Smooth muscle cell (in vitro differentiated cells): ENCODE results near the gene RHOC. TPM values are rescaled to one million over a fixed set of nuclear protein-coding genes. Genes with fewer than 3 reads are reported as not detected.
A peak's percentile ranks its signal among the peaks of the same experiment; 100 is the strongest.

Experiments
- DNase-seq: peaks from one replicate; lab custom pipeline; 2025; ENCODE audit not compliant: unreplicated experiment; lab: John Stamatoyannopoulos, UW
- H2AFZ ChIP-seq: fragments of 200-600 bp; sonication (generic); 2 replicates; pipeline ENCODE4 v1.6.0; 2016; ENCODE audit warnings: antibody characterized with exemption, low read depth, mild to moderate bottlenecking
- H3F3A ChIP-seq: fragments of 200-600 bp; sonication (generic); 2 replicates; pipeline ENCODE4 v1.6.0; 2017; ENCODE audit warnings: antibody characterized with exemption, low read depth
- H3K27ac ChIP-seq: fragments of 200-600 bp; sonication (generic); 2 replicates; pipeline ENCODE4 v1.5.1; 2016; ENCODE audit warnings: low read depth, mild to moderate bottlenecking
- H3K27me3 ChIP-seq: fragments of 200-600 bp; sonication (generic); 2 replicates; pipeline ENCODE4 v1.6.1; 2016; ENCODE audit warnings: low read depth, mild to moderate bottlenecking
- H3K36me3 ChIP-seq: fragments of 200-600 bp; sonication (generic); 2 replicates; pipeline ENCODE4 v1.5.1; 2016; ENCODE audit warnings: low read depth
- H3K4me1 ChIP-seq: fragments of 200-600 bp; sonication (generic); 2 replicates; pipeline ENCODE4 v1.5.1; 2016; ENCODE audit warnings: low read depth
- H3K4me2 ChIP-seq: fragments of 200-600 bp; sonication (generic); 2 replicates; pipeline ENCODE4 v1.6.0; 2016; ENCODE audit warnings: mild to moderate bottlenecking
- H3K4me3 ChIP-seq: fragments of 200-600 bp; sonication (generic); 2 replicates; pipeline ENCODE4 v1.5.1; 2016; ENCODE audit warnings: mild to moderate bottlenecking
- H3K79me2 ChIP-seq: fragments of 200-600 bp; sonication (generic); 2 replicates; pipeline ENCODE4 v1.6.0; 2016; ENCODE audit warnings: low read depth, mild to moderate bottlenecking
- H3K9ac ChIP-seq: fragments of 200-600 bp; sonication (generic); 2 replicates; pipeline ENCODE4 v1.6.0; 2016; ENCODE audit warnings: low read depth
- H3K9me3 ChIP-seq: fragments of 200-600 bp; sonication (generic); replicated peaks from 2 replicates; pipeline ENCODE4 v1.5.1; 2016; ENCODE audit warnings: low read depth
- H4K20me1 ChIP-seq: fragments of 200-600 bp; sonication (generic); 2 replicates; pipeline ENCODE4 v1.6.0; 2016; ENCODE audit warnings: low read depth
- CTCF ChIP-seq: fragments of 200-600 bp; sonication (generic); IDR thresholded peaks from 2 replicates; pipeline ENCODE4 v1.5.1; 2017; ENCODE audit warnings: borderline replicate concordance, mild to moderate bottlenecking, antibody characterized with exemption; ENCODE audit not compliant: insufficient read depth, poor library complexity, severe bottlenecking
- WGBS: methylation state at CpG from one replicate; pipeline ENCODE4 v1.1.7; 2016; ENCODE audit warnings: low lambda C conversion rate; 5-methylcytosine and 5-hydroxymethylcytosine counted together
- polyA plus RNA-seq: library from polyadenylated mRNA; unstranded; fragments of >200 nt; fragmentation: Nextera tagmentation; extraction: Ambion mirVana; gene quantifications from 2 replicates; pipeline ENCODE4 v1.2.1, GENCODE V29; 2016
- total RNA-seq: library from RNA; depleted of rRNA; stranded (reverse); fragments of >200 nt; gene quantifications from 2 replicates; pipeline ENCODE4 v1.2.3, GENCODE V29; 2014

RHOC gene
- total and polyA plus RNA-seq, 2 experiments from 2014 or later, result 303 to 518 TPM

DNA sequence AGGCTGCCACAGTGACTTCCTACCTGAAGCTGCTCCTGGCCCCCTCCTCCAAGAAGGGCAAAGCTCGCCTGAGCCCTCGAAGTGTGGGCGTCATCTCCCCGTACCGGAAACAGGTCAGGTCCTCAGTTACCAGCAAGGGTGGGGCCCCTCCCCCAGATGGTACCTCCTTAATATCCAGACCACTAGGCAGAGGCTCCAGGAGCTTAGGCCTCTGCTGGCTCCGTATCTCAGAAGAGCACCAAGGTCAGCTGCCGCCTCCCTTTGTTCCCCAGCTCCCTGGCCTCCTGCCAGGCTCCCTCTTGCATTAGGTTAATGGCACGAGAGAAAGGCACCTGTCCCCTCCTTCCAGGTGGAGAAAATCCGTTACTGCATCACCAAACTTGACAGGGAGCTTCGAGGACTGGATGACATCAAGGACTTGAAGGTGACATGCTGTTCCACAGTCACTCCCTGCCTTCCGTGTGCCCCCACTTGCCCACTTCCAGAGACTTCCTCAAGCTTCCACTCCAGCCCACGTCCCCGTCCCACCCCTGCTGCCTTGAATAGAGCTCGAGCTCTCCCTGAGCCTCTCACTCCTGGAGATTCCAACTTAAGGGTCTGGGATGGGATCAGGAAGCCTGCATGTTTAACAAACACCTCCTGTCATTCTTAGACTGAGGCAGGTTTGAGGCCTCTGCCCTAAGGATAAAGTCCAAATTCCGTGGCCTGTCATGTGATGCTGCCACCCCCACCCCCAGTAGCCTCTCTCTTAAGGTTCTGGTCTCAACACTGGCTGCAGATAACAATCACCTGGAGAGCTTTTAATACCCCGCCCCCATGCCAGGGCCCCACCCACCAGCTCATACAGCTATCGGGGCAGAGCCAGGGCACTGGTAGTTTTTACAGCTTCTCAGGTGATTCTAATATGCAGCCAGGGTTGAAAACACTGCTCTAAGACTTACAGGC lies 8.3 kb downstream of the RHOC start:
- H3K9me3 ChIP-seq, result no peaks in the 10 kb centered on the region
- no peaks in the 10 kb centered on the region for H3K27me3 ChIP-seq
- WGBS, result 79% methylated on average over 17 of the region's 17 CpGs
- no peaks in the 10 kb centered on the region for H3K36me3 ChIP-seq
- H3F3A ChIP-seq, result peaks cover 26% of the 10 kb centered on the region
- peaks cover 10% of the 10 kb centered on the region for H3K79me2 ChIP-seq
- peaks cover under 1% of the 10 kb centered on the region for H4K20me1 ChIP-seq
- H2AFZ ChIP-seq, result no peak overlapping the region
- H3K4me1 ChIP-seq, result peaks cover 15% of the 10 kb centered on the region
- H3K4me3 ChIP-seq, result no peak overlapping the region
- TF ChIP-seq CTCF, result no peak
- H3K4me2 ChIP-seq, result no peak overlapping the region
- no peak overlapping the region for H3K9ac ChIP-seq
- no peak for DNase-seq
- H3K27ac ChIP-seq, result peak overlapping the region; percentile 97

- no peak overlapping the region for H3K9ac ChIP-seq
- no peak overlapping the region for H3K4me2 ChIP-seq
- no peaks in the 10 kb centered on the region for H4K20me1 ChIP-seq
- H2AFZ ChIP-seq, result no peak overlapping the region
- no peak overlapping the region for H3K4me3 ChIP-seq
- peaks cover 1% of the 10 kb centered on the region for H3K79me2 ChIP-seq
- peaks cover 15% of the 10 kb centered on the region for H3K4me1 ChIP-seq
- 93% methylated on average over 9 of the region's 9 CpGs for WGBS
- no peak for TF ChIP-seq CTCF
- H3K36me3 ChIP-seq, result no peaks in the 10 kb centered on the region
- H3K27me3 ChIP-seq, result no peaks in the 10 kb centered on the region
- H3K27ac ChIP-seq, result no peak overlapping the region
- H3K9me3 ChIP-seq, result no peaks in the 10 kb centered on the region
- peaks cover 18% of the 10 kb centered on the region for H3F3A ChIP-seq
- no peak for DNase-seq
These were observed 9.1 kb downstream of the RHOC start for GRCh38 chr1:112697781-112698201.

DNA sequence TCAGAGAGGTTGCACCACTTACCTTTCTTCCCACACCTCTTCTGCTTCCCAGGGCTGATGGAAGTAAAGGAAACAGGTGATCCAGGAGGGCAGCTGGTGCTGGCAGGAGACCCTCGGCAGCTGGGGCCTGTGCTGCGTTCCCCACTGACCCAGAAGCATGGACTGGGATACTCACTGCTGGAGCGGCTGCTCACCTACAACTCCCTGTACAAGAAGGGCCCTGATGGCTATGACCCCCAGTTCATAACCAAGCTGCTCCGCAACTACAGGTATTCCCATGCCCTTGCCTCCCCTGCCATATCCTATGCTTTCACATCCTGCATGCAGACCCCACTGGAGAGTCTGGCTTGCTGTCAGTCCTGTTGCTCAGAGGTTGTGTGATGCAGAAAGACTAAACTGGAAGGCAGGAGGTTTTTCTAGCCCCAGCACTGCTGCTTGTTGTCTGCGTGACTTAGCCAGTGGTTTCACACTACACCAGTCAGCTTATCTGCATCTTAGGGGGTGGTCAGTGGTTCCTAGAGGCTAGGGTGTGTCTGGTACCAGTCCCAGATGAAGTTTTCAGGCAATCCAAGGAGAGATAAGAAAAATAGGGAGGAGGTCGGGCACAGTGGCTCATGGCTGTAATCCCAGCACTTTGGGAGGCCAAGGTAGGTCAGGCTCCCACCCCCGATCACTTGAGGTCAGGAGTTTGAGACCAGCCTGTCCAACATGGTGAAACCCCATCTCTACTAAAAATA lies 10.2 kb downstream of the RHOC start:
- H3K36me3 ChIP-seq, result no peaks in the 10 kb centered on the region
- H4K20me1 ChIP-seq, result no peaks in the 10 kb centered on the region
- WGBS, result 93% methylated on average over 7 of the region's 7 CpGs
- H3K9ac ChIP-seq, result no peak overlapping the region
- TF ChIP-seq CTCF, result no peak
- no peak overlapping the region for H3K4me2 ChIP-seq
- no peak overlapping the region for H2AFZ ChIP-seq
- H3K79me2 ChIP-seq, result no peaks in the 10 kb centered on the region
- no peaks in the 10 kb centered on the region for H3K9me3 ChIP-seq
- H3F3A ChIP-seq, result peaks cover 7% of the 10 kb centered on the region
- H3K27me3 ChIP-seq, result no peaks in the 10 kb centered on the region
- H3K4me3 ChIP-seq, result no peak overlapping the region
- H3K27ac ChIP-seq, result no peak overlapping the region
- H3K4me1 ChIP-seq, result peaks cover 15% of the 10 kb centered on the region
- DNase-seq, result no peak
